ENCODE results near the gene CLEC4F. TPM values are rescaled to one million over a fixed set of nuclear protein-coding genes. Genes with fewer than 3 reads are reported as not detected.

CLEC4F gene
- total RNA-seq, 1 donor from 2014 or later: 0.71 TPM

DNA sequence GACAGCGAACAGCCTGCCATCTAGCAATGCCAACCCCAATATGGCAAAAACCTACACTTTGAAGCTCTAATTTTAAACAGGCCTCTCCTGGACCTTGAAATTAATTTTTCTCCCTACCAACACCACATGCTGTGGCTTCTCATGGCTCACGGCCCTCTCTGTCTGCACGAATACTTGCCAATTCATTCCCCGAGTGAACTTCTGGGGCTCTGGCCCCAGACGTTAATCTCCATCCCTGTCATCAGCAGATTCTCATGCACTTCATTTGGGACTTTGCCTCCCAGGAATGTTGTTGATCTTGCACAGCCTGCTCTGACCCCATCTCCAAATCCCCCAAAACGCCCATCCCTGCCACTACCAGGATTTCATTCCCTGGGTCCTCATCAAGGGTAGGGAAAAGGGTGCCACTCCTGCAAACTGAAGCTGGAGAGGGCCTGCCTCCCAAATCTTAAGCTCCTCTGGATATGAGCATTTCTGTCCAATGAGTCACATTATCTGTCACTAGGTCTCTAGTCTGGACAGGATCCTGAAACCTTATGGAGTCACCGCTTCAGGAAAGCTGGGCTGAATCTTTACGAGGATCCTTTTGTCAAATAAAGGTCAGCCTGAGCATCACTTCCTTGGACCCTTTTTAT is 40.4 kb downstream of the CLEC4F start:
- H3K27ac ChIP-seq: no peak overlapping the region
- no peak for DNase-seq
- no peaks in the 10 kb centered on the region for H3K9me3 ChIP-seq
- ATAC-seq: no peak
- no peak overlapping the region for H3K4me3 ChIP-seq
- H3K36me3 ChIP-seq: no peaks in the 10 kb centered on the region
- intact Hi-C loops (cut with DNase I): no loop called here
- H3K4me1 ChIP-seq: no peaks in the 10 kb centered on the region
- TF ChIP-seq, protein P1, sequence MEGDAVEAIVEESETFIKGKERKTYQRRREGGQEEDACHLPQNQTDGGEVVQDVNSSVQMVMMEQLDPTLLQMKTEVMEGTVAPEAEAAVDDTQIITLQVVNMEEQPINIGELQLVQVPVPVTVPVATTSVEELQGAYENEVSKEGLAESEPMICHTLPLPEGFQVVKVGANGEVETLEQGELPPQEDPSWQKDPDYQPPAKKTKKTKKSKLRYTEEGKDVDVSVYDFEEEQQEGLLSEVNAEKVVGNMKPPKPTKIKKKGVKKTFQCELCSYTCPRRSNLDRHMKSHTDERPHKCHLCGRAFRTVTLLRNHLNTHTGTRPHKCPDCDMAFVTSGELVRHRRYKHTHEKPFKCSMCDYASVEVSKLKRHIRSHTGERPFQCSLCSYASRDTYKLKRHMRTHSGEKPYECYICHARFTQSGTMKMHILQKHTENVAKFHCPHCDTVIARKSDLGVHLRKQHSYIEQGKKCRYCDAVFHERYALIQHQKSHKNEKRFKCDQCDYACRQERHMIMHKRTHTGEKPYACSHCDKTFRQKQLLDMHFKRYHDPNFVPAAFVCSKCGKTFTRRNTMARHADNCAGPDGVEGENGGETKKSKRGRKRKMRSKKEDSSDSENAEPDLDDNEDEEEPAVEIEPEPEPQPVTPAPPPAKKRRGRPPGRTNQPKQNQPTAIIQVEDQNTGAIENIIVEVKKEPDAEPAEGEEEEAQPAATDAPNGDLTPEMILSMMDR (IDR thresholded peaks at IDR 0.05): no peak
- peaks cover 5% of the 10 kb centered on the region for H3K27me3 ChIP-seq (ENCODE audit: low read depth)

GRCh38 chr2:70779491-70779890 is 40.9 kb downstream of the CLEC4F start:
- Histone ChIP-seq H3K4me1 (no peaks in the 10 kb centered on the region), H3K36me3 (no peaks in the 10 kb centered on the region), H3K4me3 (no peak overlapping the region), H3K27me3 (ENCODE audit: low read depth) (peaks cover 5% of the 10 kb centered on the region), H3K9me3 (no peaks in the 10 kb centered on the region), H3K27ac (no peak overlapping the region)
- DNase-seq: no peak
- ATAC-seq: no peak
- TF ChIP-seq, protein P1 (IDR thresholded peaks at IDR 0.05): no peak
- intact Hi-C loops (cut with DNase I): no loop called here

DNA sequence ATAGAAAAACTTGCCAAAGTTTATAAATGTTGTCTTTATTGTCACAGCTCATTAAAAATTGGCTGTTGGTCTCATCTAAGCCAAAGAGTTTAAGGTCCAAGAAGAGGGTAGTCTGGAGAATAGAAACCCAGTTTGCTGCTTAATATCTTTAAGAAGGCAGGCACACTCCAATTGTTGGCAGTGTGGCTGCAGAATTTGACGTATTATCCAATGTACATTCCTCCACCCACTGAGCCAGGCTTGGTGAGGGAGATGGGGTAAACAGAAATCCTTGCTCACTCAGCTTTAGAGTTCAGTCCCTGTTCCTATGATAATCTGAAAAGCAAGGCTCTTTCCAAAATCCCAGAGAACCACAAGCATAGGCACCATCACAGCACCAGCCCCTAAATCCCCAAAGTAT is 41.7 kb downstream of the CLEC4F start:
- H3K4me1 ChIP-seq: no peaks in the 10 kb centered on the region
- no peak overlapping the region for H3K27ac ChIP-seq
- ATAC-seq (no peak), DNase-seq (no peak)
- H3K27me3 ChIP-seq (ENCODE audit: low read depth): peaks cover 6% of the 10 kb centered on the region
- TF ChIP-seq, protein P1 (IDR thresholded peaks at IDR 0.05): no peak
- intact Hi-C loops (cut with DNase I): no loop called here
- no peaks in the 10 kb centered on the region for H3K36me3 ChIP-seq
- H3K9me3 ChIP-seq: no peaks in the 10 kb centered on the region
- H3K4me3 ChIP-seq: no peak overlapping the region

DNA sequence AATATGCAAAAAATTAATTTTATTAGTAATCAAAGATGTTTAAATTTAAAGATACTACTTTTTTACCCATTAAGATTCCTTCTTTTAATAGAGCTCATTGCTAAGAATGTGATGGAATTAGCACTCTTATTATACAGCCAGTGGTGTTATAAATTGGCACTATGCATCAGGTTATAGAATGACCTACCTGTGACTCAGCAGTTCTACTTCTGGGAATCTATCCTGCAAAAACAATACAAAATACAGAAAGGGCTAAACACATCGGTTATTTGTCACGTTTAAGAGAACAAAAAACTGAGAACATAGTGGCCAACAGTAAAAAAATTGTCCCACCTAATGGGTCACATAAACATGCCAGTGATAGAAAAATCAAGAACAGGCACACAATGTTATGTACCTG is 42.9 kb downstream of the CLEC4F start:
- no peak for ATAC-seq
- intact Hi-C loops (cut with DNase I): no loop called here
- peaks cover 11% of the 10 kb centered on the region for H3K27me3 ChIP-seq (ENCODE audit: low read depth)

GRCh38 chr2:70776266-70776665 is 44.1 kb downstream of the CLEC4F start:
- TF ChIP-seq, protein P1 (IDR thresholded peaks at IDR 0.05): no peak
- peaks cover 11% of the 10 kb centered on the region for H3K27me3 ChIP-seq (ENCODE audit: low read depth)

More for the DNA sequence above, 42.9 kb downstream of the CLEC4F start:
- TF ChIP-seq, protein P1 (IDR thresholded peaks at IDR 0.05): no peak
- Histone ChIP-seq H3K27ac (no peak overlapping the region), H3K36me3 (no peaks in the 10 kb centered on the region), H3K9me3 (no peaks in the 10 kb centered on the region), H3K4me1 (no peaks in the 10 kb centered on the region), H3K4me3 (no peak overlapping the region)
- no peak for DNase-seq

More at GRCh38 chr2:70776266-70776665, 44.1 kb downstream of the CLEC4F start:
- H3K9me3 ChIP-seq: no peaks in the 10 kb centered on the region
- H3K4me1 ChIP-seq: no peaks in the 10 kb centered on the region
- no peaks in the 10 kb centered on the region for H3K36me3 ChIP-seq
- intact Hi-C loops (cut with DNase I): no loop called here
- DNase-seq (no peak), ATAC-seq (no peak)
- H3K27ac ChIP-seq: no peak overlapping the region
- H3K4me3 ChIP-seq: no peak overlapping the region
